Kidney (tissue), 14 donors: ENCODE measurements around the gene TMEM101. TPM values are rescaled to one million over a fixed set of nuclear protein-coding genes. Genes with fewer than 3 reads are reported as not detected.
"Not testable (repeated sequence)": the region's sequence is repeated elsewhere in the genome, so short reads cannot be mapped to it uniquely, and the experiment has no call there.

Experiments used
- DNase-seq, 5 donors: peaks; one replicate each; pipeline ENCODE4 v3.0.0-alpha.2; 2013 to 2020
- FAIRE-seq: peaks from 2 replicates; lab custom pipeline; 2012; peaks lifted over from hg19 to GRCh38; lab: Jason Lieb, UNC
- H3K27ac ChIP-seq, 2 donors: one replicate each; pipeline ENCODE4 v1.7.0; 2013; ENCODE audit warnings: low read depth in 2 of 2, low read length in 2 of 2, inconsistent platforms in 1 of 2
- H3K27me3 ChIP-seq: one replicate; pipeline ENCODE4 v1.7.1; 2013; ENCODE audit warnings: low read length, inconsistent platforms; ENCODE audit not compliant: control insufficient read depth, insufficient read depth
- H3K36me3 ChIP-seq, 3 donors: one replicate each; pipeline versions ENCODE4 v1.7.0 to v1.7.1; 2013; ENCODE audit warnings: low read length in 3 of 3, control low read depth in 1 of 3, inconsistent platforms in 1 of 3; ENCODE audit not compliant: insufficient read depth in 3 of 3, control insufficient read depth in 2 of 3
- H3K4me1 ChIP-seq, 3 donors: one replicate each; pipeline versions ENCODE4 v1.7.0 to v1.7.1; 2013; ENCODE audit warnings: low read length in 3 of 3, inconsistent platforms in 1 of 3, low read depth in 1 of 3; ENCODE audit not compliant: control insufficient read depth in 2 of 3, insufficient read depth in 2 of 3
- H3K4me3 ChIP-seq, 3 donors: one replicate each; pipeline versions ENCODE4 v1.7.0 to v1.8.1; 2013; ENCODE audit warnings: low read length in 3 of 3, control low read depth in 1 of 3, inconsistent platforms in 1 of 3
- H3K9ac ChIP-seq, 3 donors: one replicate each; pipeline versions ENCODE4 v1.7.0 to v1.7.1; 2013; ENCODE audit warnings: low read length in 3 of 3, control low read depth in 1 of 3, inconsistent platforms in 1 of 3
- H3K9me3 ChIP-seq, 3 donors: one replicate each; pipeline versions ENCODE4 v1.7.0 to v1.7.1; 2013; ENCODE audit warnings: low read length in 3 of 3, control low read depth in 1 of 3, inconsistent platforms in 1 of 3; ENCODE audit not compliant: control insufficient read depth in 2 of 3, insufficient read depth in 1 of 3
- CTCF ChIP-seq: IDR thresholded peaks from 3 replicates; pipeline ENCODE4 v1.5.1; 2012; ENCODE audit warnings: mild to moderate bottlenecking, moderate library complexity, borderline replicate concordance; ENCODE audit not compliant: insufficient read depth; ENCODE audit errors: extremely low read depth
- intact Hi-C: fragments of 100-400 bp; cut with DNase I; formaldehyde crosslinking; loops from one replicate; pipeline ENCODE4 v1.11.1; 2022
- polyA plus RNA-seq: library from polyadenylated mRNA; stranded (reverse); fragments of 350-450 nt; fragmentation: Illumina TruSeq; extraction: RNeasy Lipid Tissue Mini Kit (QIAGEN cat#74804); gene quantifications from one replicate; pipeline ENCODE4 v1.2.3, GENCODE V29; 2014; ENCODE audit warnings: low read depth, low replicate concordance; ENCODE audit not compliant: insufficient read depth
- total RNA-seq: library from RNA; stranded (reverse); fragmentation: NEBNext Ultra II Directional; extraction: Animal tissue kit (Norgen Biotek cat#: 25700); gene quantifications from one replicate; pipeline ENCODE4 v1.2.1, GENCODE V29; 2021
- donor health status: control.
- donor health status: control.
- donor health status: control.
- donor health status: control.
- donor health status: control.
- donor health status: DM: yes; HTN: yes; CAD: no.
- donor health status: Normal renal cell carcinoma (clear cell type).

The TMEM101 gene
- total and polyA plus RNA-seq, 2 donors from 2014 or later = 31.2 to 111 TPM

GRCh38 chr17:44053125-44053872, 38.5 kb upstream of the TMEM101 start:
- H3K4me1 ChIP-seq = peaks cover 0 to 4% (median 0%) of the 10 kb centered on the region in 3 donors
- peaks cover 4 to 14% (median 10%) of the 10 kb centered on the region in 3 donors for H3K36me3 ChIP-seq
- H3K9me3 ChIP-seq = no peaks in the 10 kb centered on the region
- no peak overlapping the region for H3K27ac ChIP-seq
- DNase-seq = no peak
- intact Hi-C loops = no loop called here
- no peak for TF ChIP-seq CTCF
- FAIRE-seq = no peak
- H3K4me3 ChIP-seq = no peak overlapping the region
- no peaks in the 10 kb centered on the region for H3K27me3 ChIP-seq
- no peak overlapping the region for H3K9ac ChIP-seq

- FAIRE-seq (no peak), DNase-seq (no peak)
- no peak for TF ChIP-seq CTCF
- Histone ChIP-seq H3K27me3 (no peaks in the 10 kb centered on the region), H3K4me1 (peaks cover 0 to 4% (median 0%) of the 10 kb centered on the region in 3 donors), H3K9ac (no peak overlapping the region), H3K4me3 (no peak overlapping the region), H3K36me3 (peaks cover 4 to 19% (median 10%) of the 10 kb centered on the region in 3 donors), H3K27ac (no peak overlapping the region), H3K9me3 (no peaks in the 10 kb centered on the region)
- intact Hi-C loops = no loop called here
Measured at GRCh38 chr17:44049294-44050060, 34.7 kb upstream of the TMEM101 start.

DNA sequence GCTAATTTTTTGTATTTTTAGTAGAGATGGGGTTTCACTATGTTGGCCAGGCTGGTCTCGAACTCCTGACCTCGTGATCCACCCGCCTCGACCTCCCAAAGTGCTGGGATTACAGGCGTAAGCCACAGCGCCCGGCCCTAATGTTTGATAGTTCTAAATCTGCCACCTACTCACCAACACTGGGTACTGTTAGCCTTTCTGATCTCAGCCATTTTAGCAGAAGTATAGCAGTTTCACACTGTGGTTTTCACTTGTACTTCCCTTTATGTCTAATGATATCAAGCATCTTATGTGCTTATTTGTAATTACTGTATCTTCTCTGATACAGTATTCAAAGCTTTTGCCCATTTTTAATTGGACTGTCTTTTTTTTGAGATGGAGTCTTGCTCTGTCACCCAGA, 32.1 kb upstream of the TMEM101 start:
- intact Hi-C loops = not testable (repeated sequence)

DNA sequence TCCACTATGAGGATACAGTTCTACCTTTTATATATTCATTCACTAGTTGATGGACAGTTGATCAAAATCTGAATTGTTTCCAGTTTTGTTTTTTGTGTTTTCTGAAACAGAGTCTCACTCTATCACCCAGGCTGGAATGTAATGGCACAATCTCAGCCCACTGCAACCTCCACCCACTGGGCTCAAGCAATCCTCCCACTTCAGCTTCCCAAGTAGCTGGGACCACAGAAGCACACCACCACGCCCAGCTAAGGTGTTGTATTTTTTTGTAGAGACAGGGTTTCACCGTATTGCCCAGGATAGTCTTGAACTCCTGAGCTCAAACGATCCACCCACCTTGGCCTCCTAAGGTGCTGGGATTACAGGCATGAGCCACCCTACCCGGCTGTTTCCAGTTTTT, 30.7 kb upstream of the TMEM101 start:
- intact Hi-C loops = no loop called here
- H3K27me3 ChIP-seq = no peaks in the 10 kb centered on the region
- H3K4me3 ChIP-seq = no peak overlapping the region
- peaks cover 0 to 2% (median under 1%) of the 10 kb centered on the region in 3 donors for H3K4me1 ChIP-seq
- DNase-seq (no peak), FAIRE-seq (no peak)
- no peaks in the 10 kb centered on the region for H3K9me3 ChIP-seq
- TF ChIP-seq CTCF = no peak
- H3K27ac ChIP-seq = no peak overlapping the region
- H3K9ac ChIP-seq = no peak overlapping the region
- peaks cover 2 to 11% (median 6%) of the 10 kb centered on the region in 3 donors for H3K36me3 ChIP-seq

More for the DNA sequence above, 32.1 kb upstream of the TMEM101 start:
- not testable (repeated sequence) for FAIRE-seq, H3K4me3 ChIP-seq, H3K4me1 ChIP-seq, DNase-seq, H3K27me3 ChIP-seq, H3K27ac ChIP-seq, H3K9ac ChIP-seq, H3K9me3 ChIP-seq
- peaks cover 4 to 17% (median 6%) of the 10 kb centered on the region in 3 donors for H3K36me3 ChIP-seq
